HG02981 (cell line): Measurements from ENCODE around the gene API5.
"Not testable (repeated sequence)": the region's sequence is repeated elsewhere in the genome, so short reads cannot be mapped to it uniquely, and the experiment has no call there.

ENCODE experiments used
- ATAC-seq: cut with Tn5 transposase; IDR thresholded peaks from one replicate; pipeline ENCODE4 v1.9.1; 2021; ENCODE audit warnings: mild to moderate bottlenecking, moderate library complexity; ENCODE audit not compliant: unreplicated experiment

API5 gene

DNA sequence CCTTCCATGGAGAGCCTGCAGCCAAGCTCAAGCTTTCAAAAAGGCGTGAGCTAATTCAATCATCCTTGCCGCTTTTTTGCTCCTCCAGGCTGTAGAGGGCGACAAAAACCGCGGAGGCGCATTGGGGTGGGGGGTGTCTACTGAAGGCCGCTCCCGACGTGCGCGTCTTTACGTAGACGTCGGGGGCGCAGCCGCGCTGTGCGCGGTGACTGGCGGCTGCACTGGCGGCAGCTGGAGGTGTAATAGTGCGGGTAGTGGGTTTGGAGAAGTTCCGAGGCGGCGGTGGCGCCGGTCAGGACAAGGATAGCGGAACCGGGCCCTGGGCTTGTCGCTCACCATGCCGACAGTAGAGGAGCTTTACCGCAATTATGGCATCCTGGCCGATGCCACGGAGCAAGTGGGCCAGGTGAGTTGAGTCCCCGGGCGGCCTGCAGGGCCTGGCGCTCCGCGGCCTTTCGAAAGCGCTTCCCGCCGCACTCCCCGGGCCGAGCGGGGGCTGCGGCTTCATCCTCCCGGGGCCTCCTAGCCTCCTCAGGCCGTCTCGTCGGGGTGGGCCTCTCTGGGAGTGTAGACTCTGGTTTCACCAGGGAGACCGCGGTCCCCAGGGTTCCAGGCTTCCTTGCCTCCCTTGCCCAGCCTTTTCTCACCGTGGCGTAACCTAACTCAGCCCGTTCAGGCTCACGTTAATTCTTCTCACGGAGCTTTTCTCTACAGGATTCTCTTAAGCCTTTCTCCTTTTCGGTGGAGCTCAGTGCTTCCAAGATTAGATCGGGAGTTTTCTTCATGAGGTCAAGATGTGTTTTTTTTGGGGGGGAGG is at the start of gene API5:
Gene API5 (plus strand): TSS at position 206 of the 817 bp plus-strand sequence. CDS start 132 bp downstream, at position 338.
- ATAC-seq = peak; percentile 98

- no peak for ATAC-seq
Measured at GRCh38 chr11:43267856-43268580, 43.8 kb upstream of the API5 start.

DNA sequence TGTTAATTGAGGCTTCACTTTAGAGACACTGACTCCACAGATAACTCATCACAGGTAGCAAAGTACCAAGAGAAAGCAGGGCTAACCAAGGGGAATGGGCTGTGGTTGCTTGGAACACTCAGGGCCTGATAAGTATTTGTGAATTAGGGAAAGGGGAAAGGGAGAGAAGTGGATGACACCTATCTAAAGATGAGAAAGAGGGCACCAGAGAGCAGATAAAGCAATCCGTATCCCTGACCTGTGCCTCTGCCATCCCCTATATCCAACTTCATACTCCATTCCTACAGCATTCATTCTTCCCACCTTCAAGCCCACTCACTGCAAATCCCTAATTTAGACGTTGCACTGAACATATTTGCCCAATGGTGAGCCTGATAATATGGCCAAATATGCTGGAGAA is 43.0 kb upstream of the API5 start:
- no peak for ATAC-seq

GRCh38 chr11:43269254-43269918 is 42.4 kb upstream of the API5 start:
- ATAC-seq = no peak

- no peak for ATAC-seq
Measured at GRCh38 chr11:43270468-43270867, 41.3 kb upstream of the API5 start.

- ATAC-seq = no peak
Measured at GRCh38 chr11:43278193-43278956, 33.4 kb upstream of the API5 start.

DNA sequence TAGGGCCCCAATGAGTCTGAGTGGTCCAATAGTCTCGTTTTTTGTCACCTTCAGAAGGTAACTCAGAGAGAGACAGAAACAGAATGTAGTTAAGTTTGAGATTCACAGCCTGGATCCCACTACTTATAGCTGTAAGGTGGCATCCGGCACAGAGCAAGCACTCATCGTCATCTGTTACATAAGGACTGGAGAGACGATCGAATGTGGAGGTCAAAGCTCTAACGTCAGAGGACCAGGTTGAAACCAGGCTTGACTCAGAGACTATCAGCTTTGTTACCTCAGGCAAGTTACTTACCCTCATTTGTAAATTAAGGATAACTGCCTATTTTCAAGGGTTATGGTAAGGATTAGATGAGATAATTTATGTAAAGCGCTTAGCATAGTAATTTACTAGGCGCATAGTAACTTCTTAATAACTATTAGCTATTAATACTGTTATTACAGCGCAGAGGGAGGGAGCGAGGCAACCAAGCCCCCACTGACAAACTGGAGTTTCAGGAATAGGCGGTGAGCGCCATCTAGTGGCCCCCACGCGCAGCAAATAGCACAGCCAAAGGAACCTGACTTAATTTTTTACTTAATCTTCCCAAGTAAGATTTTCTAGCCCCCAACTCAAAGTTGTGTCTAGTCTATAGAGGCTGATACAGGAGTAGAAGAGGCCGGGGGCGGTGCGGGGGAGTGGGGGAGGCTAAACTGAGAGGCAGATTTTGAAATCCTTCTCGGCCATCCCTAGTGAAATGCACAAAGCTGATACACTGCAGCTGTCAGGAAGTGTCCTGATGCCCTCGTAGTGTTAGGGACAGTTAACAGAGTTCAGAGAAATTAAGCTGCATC is 29.0 kb upstream of the API5 start:
- peak; percentile 72 for ATAC-seq

- no peak for ATAC-seq
Measured at GRCh38 chr11:43285826-43286225, 26.0 kb upstream of the API5 start.

DNA sequence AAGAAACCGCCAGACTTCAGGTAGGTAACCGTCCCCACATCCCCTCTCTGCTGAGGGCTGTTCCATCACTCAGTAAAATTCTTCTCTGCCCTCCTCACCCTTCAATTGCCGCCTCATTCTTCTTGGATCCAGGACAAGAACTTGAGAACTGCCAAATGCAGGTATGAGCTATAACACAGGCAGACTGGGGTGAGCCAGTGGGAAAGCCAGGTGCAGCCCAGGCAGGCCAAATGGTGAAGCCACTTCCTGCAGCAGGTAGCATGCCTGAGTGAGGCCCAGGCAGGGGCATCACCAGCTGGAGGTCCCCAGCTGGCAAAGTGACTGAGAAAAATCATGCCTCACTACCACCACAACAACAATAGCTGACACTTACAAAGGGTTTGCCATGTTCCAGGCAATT is 22.4 kb upstream of the API5 start:
- ATAC-seq = no peak

DNA sequence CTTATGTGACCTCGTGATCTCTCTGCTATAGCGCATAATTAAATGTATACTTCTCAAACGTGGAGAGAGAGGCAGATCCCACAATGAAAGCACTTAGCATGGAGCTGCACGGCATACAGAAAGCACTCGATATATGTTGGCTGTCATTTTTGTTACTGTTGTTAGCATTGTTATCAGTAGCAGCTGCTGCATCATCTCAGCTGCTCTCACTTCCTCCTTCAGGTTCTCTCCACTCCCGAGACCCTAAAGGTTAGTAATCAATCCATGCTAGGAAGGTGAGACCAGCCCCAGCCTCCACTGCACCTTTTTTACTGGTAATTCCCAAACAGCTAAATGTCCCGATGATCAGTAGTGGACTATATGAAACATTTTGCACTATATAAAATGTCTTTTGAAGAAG is 13.4 kb upstream of the API5 start:
- no peak for ATAC-seq

- no peak for ATAC-seq
Measured at GRCh38 chr11:43315966-43316365, 4.2 kb downstream of the API5 start.

GRCh38 chr11:43316451-43316850 is 4.7 kb downstream of the API5 start:
- ATAC-seq = no peak

GRCh38 chr11:43327987-43328386 is 16.2 kb downstream of the API5 start:
- ATAC-seq = no peak

DNA sequence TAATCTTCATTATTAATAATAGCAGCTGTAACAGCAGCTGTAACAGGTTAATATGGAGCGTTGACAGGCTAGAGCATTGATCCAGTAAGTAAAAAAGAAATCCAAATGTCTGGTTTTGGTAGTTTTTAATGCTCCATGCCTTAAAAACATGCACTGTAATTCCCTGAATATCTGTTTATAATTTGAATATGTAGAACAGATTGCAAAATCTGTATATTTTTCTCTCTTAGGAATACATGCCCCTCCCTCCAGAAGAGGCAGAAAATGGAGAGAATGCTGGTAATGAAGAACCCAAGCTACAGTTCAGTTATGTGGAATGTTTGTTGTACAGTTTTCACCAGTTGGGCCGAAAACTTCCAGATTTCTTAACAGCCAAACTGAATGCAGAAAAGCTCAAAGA is 16.7 kb downstream of the API5 start:
- no peak for ATAC-seq

GRCh38 chr11:43341159-43341558 is 29.4 kb downstream of the API5 start:
- no peak for ATAC-seq

- not testable (repeated sequence) for ATAC-seq
Measured at GRCh38 chr11:43351426-43351825, 39.6 kb downstream of the API5 start.

- ATAC-seq = no peak
Measured at GRCh38 chr11:43354311-43354710, 42.5 kb downstream of the API5 start.

DNA sequence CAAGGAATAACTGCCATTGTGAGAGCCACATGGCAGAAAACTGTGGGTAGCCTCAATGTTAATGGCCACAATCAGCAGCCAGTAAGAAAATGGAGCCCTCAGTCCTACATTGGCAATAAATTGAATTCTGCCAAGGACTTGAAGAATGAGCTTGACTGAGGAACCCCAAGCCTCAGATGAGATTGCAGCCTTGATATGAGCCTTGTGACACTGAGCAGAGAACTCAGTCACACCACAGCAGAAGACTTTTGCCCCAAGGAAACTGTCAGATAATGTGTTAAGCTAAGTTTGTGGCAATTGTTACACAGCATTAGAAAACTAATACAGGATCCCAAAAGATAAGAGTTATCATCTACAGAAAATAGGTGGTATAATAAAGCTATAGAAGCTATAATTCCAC is 44.5 kb downstream of the API5 start:
- no peak for ATAC-seq

GRCh38 chr11:43358279-43358800 is 46.5 kb downstream of the API5 start:
- no peak for ATAC-seq
